IMR-90 (cell line): ENCODE measurements around the gene LSM7. TPM values are rescaled to one million over a fixed set of nuclear protein-coding genes. Genes with fewer than 3 reads are reported as not detected.

Experiments
- ATAC-seq: fragments of 200-7000 bp; cut with Tn5 transposase; 2 replicates; pipeline ENCODE4 v1.9.1; 2020; ENCODE audit warnings: low read depth, mild to moderate bottlenecking, moderate library complexity
- BruUV-seq: library from RNA; stranded (reverse); fragments of 400-500 nt; replicated peaks from 2 replicates; lab custom pipeline; 2021; lab: Mats Ljungman, UMichigan
- CTCF ChIA-PET: fragments of 300-600 bp; formaldehyde crosslinking; extraction: SDS; loops from one replicate; lab custom pipeline; 2021; ENCODE audit warnings: antibody characterized with exemption; lab: Yijun Ruan, JAX
- POLR2A ChIA-PET: fragments of 300-600 bp; sonication (Branson Sonifier 250); formaldehyde crosslinking; loops from one replicate; lab custom pipeline; 2022; ENCODE audit warnings: antibody characterized with exemption; ENCODE audit not compliant: unreplicated experiment; lab: Charles Lee
- DNase-seq: peaks from one replicate; pipeline ENCODE4 v3.0.0; 2013
- H2AFZ ChIP-seq: replicated peaks from 2 replicates; pipeline ENCODE3; 2013; ENCODE audit warnings: low read length, mild to moderate bottlenecking; ENCODE audit not compliant: poor library complexity
- H2AK5ac ChIP-seq: 2 replicates; pipeline ENCODE4 v1.6.1; 2013; ENCODE audit warnings: low read depth, low read length, inconsistent platforms
- H2AK9ac ChIP-seq: replicated peaks from 2 replicates; pipeline ENCODE3; 2013; ENCODE audit warnings: mild to moderate bottlenecking, low read depth, low read length, moderate library complexity; ENCODE audit not compliant: poor library complexity
- H2BK120ac ChIP-seq: 2 replicates; pipeline ENCODE4 v1.6.1; 2013; ENCODE audit warnings: low read depth, low read length, inconsistent platforms
- H2BK15ac ChIP-seq: 3 replicates; pipeline ENCODE4 v1.6.1; 2013; ENCODE audit warnings: low read depth, low read length, inconsistent platforms
- H2BK20ac ChIP-seq: 2 replicates; pipeline ENCODE4 v1.6.1; 2013; ENCODE audit warnings: low read depth, mild to moderate bottlenecking, inconsistent platforms, low read length, moderate library complexity
- H2BK5ac ChIP-seq: 2 replicates; pipeline ENCODE4 v1.6.1; 2013; ENCODE audit warnings: mild to moderate bottlenecking, low read depth, low read length, inconsistent platforms; ENCODE audit not compliant: poor library complexity, severe bottlenecking
- H3K14ac ChIP-seq: replicated peaks from 2 replicates; pipeline ENCODE4 v1.6.1; 2013; ENCODE audit warnings: low read depth, low read length, inconsistent platforms
- H3K18ac ChIP-seq: 2 replicates; pipeline ENCODE4 v1.6.1; 2013; ENCODE audit warnings: low read depth, low read length, control low read depth
- H3K23ac ChIP-seq: 2 replicates; pipeline ENCODE4 v1.6.1; 2013; ENCODE audit warnings: low read depth, low read length, inconsistent platforms
- H3K27ac ChIP-seq: 2 replicates; pipeline ENCODE4 v1.5.1; 2013; ENCODE audit warnings: mild to moderate bottlenecking, control low read depth, low read length; ENCODE audit not compliant: insufficient read depth
- H3K27me3 ChIP-seq: 2 replicates; pipeline ENCODE4 v1.6.1; 2013; ENCODE audit warnings: low read length; ENCODE audit not compliant: control insufficient read depth, insufficient read depth
- H3K36me3 ChIP-seq: 2 replicates; pipeline ENCODE4 v1.6.1; 2013; ENCODE audit warnings: low read length, mixed read lengths; ENCODE audit not compliant: control insufficient read depth, insufficient read depth
- H3K4ac ChIP-seq: 2 replicates; pipeline ENCODE4 v1.6.1; 2013; ENCODE audit warnings: low read depth, low read length, inconsistent platforms
- H3K4me1 ChIP-seq: 2 replicates; pipeline ENCODE4 v1.6.1; 2013; ENCODE audit warnings: low read length, mixed read lengths; ENCODE audit not compliant: control insufficient read depth, insufficient read depth
- H3K4me2 ChIP-seq: 2 replicates; pipeline ENCODE4 v1.6.1; 2013; ENCODE audit warnings: low read depth, mild to moderate bottlenecking, control low read depth, low read length, moderate library complexity
- H3K4me3 ChIP-seq: 2 replicates; pipeline ENCODE4 v1.5.1; 2013; ENCODE audit warnings: low read depth, mild to moderate bottlenecking, control low read depth, low read length, moderate library complexity; ENCODE audit not compliant: insufficient read depth
- H3K56ac ChIP-seq: 2 replicates; pipeline ENCODE4 v1.6.1; 2013; ENCODE audit warnings: low read length, inconsistent platforms; ENCODE audit not compliant: insufficient read depth; ENCODE audit errors: extremely low read depth
- H3K79me1 ChIP-seq, 2 experiments: 2 replicates each; pipeline ENCODE4 v1.6.1; 2013; ENCODE audit warnings: low read length in 2 of 2, inconsistent platforms in 1 of 2, low read depth in 1 of 2
- H3K9ac ChIP-seq: 2 replicates; pipeline ENCODE4 v1.6.1; 2013; ENCODE audit warnings: low read depth, low read length, control low read depth
- H3K9me1 ChIP-seq: 2 replicates; pipeline ENCODE4 v1.6.1; 2013; ENCODE audit warnings: low read length, inconsistent platforms; ENCODE audit not compliant: insufficient read depth
- H3K9me3 ChIP-seq: 2 replicates; pipeline ENCODE4 v1.6.1; 2013; ENCODE audit warnings: low read length; ENCODE audit not compliant: control insufficient read depth, insufficient read depth
- H4K20me1 ChIP-seq: 2 replicates; pipeline ENCODE4 v1.6.1; 2013; ENCODE audit warnings: low read length, inconsistent platforms; ENCODE audit not compliant: insufficient read depth
- H4K5ac ChIP-seq: 2 replicates; pipeline ENCODE4 v1.6.1; 2013; ENCODE audit warnings: mild to moderate bottlenecking, low read depth, low read length, control low read depth
- H4K8ac ChIP-seq, 2 experiments: 2 replicates each; pipeline ENCODE4 v1.6.1; 2013; ENCODE audit warnings: low read depth in 2 of 2, low read length in 2 of 2, control low read depth in 1 of 2, inconsistent platforms in 1 of 2
- H4K91ac ChIP-seq: 2 replicates; pipeline ENCODE4 v1.6.1; 2013; ENCODE audit warnings: low read depth, low read length, inconsistent platforms; ENCODE audit not compliant: insufficient read depth
- NFE2L2 ChIP-seq: fragments of 150-350 bp; IDR thresholded peaks from 2 replicates; pipeline ENCODE4 v1.6.1; 2016; ENCODE audit warnings: low read depth, mild to moderate bottlenecking, low read length
- POLR2A ChIP-seq: IDR thresholded peaks from 2 replicates; pipeline ENCODE4 v1.6.1; 2012; ENCODE audit warnings: mild to moderate bottlenecking, low read depth, low read length
- RAD21 ChIP-seq: IDR thresholded peaks from 2 replicates; pipeline ENCODE4 v1.6.1; 2012; ENCODE audit warnings: low read length, improper control_type of control experiment
- RCOR1 ChIP-seq: IDR thresholded peaks from 2 replicates; pipeline ENCODE4 v1.6.1; 2012; ENCODE audit warnings: mild to moderate bottlenecking, low read length, improper control_type of control experiment; ENCODE audit not compliant: insufficient replicate concordance
- SMC3 ChIP-seq: fragments of 150-350 bp; IDR thresholded peaks from 2 replicates; pipeline ENCODE4 v1.6.1; 2016; ENCODE audit warnings: low read depth, mild to moderate bottlenecking, antibody characterized with exemption, low read length, moderate library complexity
- USF2 ChIP-seq: fragments of 150-350 bp; IDR thresholded peaks from 2 replicates; pipeline ENCODE4 v1.6.1; 2017; ENCODE audit warnings: mild to moderate bottlenecking, antibody characterized with exemption, low read length, low read depth
- WGBS, 2 experiments: methylation state at CpG; one replicate each; pipeline versions ENCODE4 v1.1.5 to v1.1.7; 2013; ENCODE audit warnings: missing lambda C conversion rate in 2 of 2; ENCODE audit not compliant: insufficient read length in 1 of 2; ENCODE audit errors: extremely low coverage in 2 of 2; 5-methylcytosine and 5-hydroxymethylcytosine counted together
- dilution Hi-C: fragments of 300-500 bp; cut with HindIII; formaldehyde crosslinking; loops from one replicate; pipeline ENCODE4 v1.14.3; 2018; ENCODE audit warnings: low sequenced_read_pairs; ENCODE audit not compliant: unreplicated experiment
- in situ Hi-C: fragments of 300-500 bp; cut with MboI; formaldehyde crosslinking; loops from 3 replicates; pipeline ENCODE4 v1.14.3; 2019; ENCODE audit warnings: low sequenced_read_pairs, inconsistent platforms, mixed read lengths
- intact Hi-C: fragments of 100-400 bp; cut with micrococcal nuclease; formaldehyde crosslinking; loops from 2 replicates; pipeline ENCODE4 v1.10.0; 2022
- polyA plus RNA-seq, 3 experiments: library from polyadenylated mRNA; depleted of rRNA; stranded (reverse); fragments of >200 nt; gene quantifications; 2 replicates each; pipeline ENCODE4 v1.2.3, GENCODE V29; 2012; ENCODE audit warnings: low replicate concordance in 1 of 3
- total RNA-seq: library from RNA; depleted of rRNA; stranded (reverse); fragments of >200 nt; gene quantifications from 2 replicates; pipeline ENCODE4 v1.2.3, GENCODE V29; 2012

LSM7 gene
- total and polyA plus RNA-seq, 2 of the 4 experiments (the other 2 are of a cell fraction), result 145 to 708 TPM

- no peak overlapping the region for H3K18ac ChIP-seq
- TF ChIP-seq NFE2L2, result no peak
- TF ChIP-seq USF2, result no peak
- TF ChIP-seq RCOR1, result no peak
- no peak for TF ChIP-seq SMC3
- TF ChIP-seq POLR2A, result no peak
- no peak for TF ChIP-seq RAD21
- H3K4me3 ChIP-seq, result no peak overlapping the region
- H3K4me1 ChIP-seq, result no peaks in the 10 kb centered on the region
- no peak overlapping the region for H3K4me2 ChIP-seq
- no peak overlapping the region for H2AK5ac ChIP-seq
- WGBS, 2 experiments, result 84% methylated on average over 7 of the region's 39 CpGs; no CpG with 5 or more reads in 1 of the 2 experiments
- intact Hi-C loops (no loop called here), in situ Hi-C loops (no loop called here), dilution Hi-C loops (no loop called here)
- H3K23ac ChIP-seq, result no peak overlapping the region
- H2BK5ac ChIP-seq, result no peak overlapping the region
- no peak overlapping the region for H3K14ac ChIP-seq
- BruUV-seq, result no TSS peak
- peaks cover 38% of the 10 kb centered on the region for H3K36me3 ChIP-seq
- no peak overlapping the region for H2AFZ ChIP-seq
- H4K20me1 ChIP-seq, result peaks cover 11% of the 10 kb centered on the region
- no peak for DNase-seq
- H2BK20ac ChIP-seq, result no peak overlapping the region
- no peak overlapping the region for H4K91ac ChIP-seq
- no peaks in the 10 kb centered on the region for H3K27me3 ChIP-seq
- H2BK120ac ChIP-seq, result no peak overlapping the region
- no peak overlapping the region for H2AK9ac ChIP-seq
- POLR2A ChIA-PET, result no interaction called here
- H3K79me1 ChIP-seq, result peaks cover 10 to 25% of the 10 kb centered on the region in 2 experiments
- no peaks in the 10 kb centered on the region for H3K9me1 ChIP-seq
- CTCF ChIA-PET, result no interaction called here
- H3K4ac ChIP-seq, result no peak overlapping the region
- H2BK15ac ChIP-seq, result no peak overlapping the region
- no peak overlapping the region for H3K56ac ChIP-seq
- no peak overlapping the region for H4K8ac ChIP-seq
- H3K9me3 ChIP-seq, result no peaks in the 10 kb centered on the region
- no peak for ATAC-seq
- no peak overlapping the region for H3K9ac ChIP-seq
- H4K5ac ChIP-seq, result no peak overlapping the region
- H3K27ac ChIP-seq, result no peak overlapping the region
These were observed 6.7 kb downstream of the LSM7 start for GRCh38 chr19:2321565-2322283.
